Measurements from ENCODE around the gene SPAG16.
"Not testable (repeated sequence)": the region's sequence is repeated elsewhere in the genome, so short reads cannot be mapped to it uniquely, and the experiment has no call there.

SPAG16 gene

GRCh38 chr2:213691351-213691750, 407.1 kb downstream of the SPAG16 start:
- DNase-seq (ENCODE audit: low read depth in 2 of 2) = no peak

- DNase-seq (ENCODE audit: low read depth in 2 of 2) = no peak
Observed at GRCh38 chr2:213696442-213696841, 412.2 kb downstream of the SPAG16 start.

- DNase-seq (ENCODE audit: low read depth in 2 of 2) = not testable (repeated sequence)
Observed at GRCh38 chr2:213701365-213701764, 417.1 kb downstream of the SPAG16 start.

GRCh38 chr2:213703406-213704098, 419.3 kb downstream of the SPAG16 start:
- DNase-seq (ENCODE audit: low read depth in 2 of 2) = no peak

- no peak for DNase-seq (ENCODE audit: low read depth in 2 of 2)
Observed at GRCh38 chr2:213710164-213710563, 425.9 kb downstream of the SPAG16 start.

GRCh38 chr2:213718411-213718810, 434.1 kb downstream of the SPAG16 start:
- not testable (repeated sequence) for DNase-seq (ENCODE audit: low read depth in 2 of 2)

GRCh38 chr2:213722565-213722964, 438.3 kb downstream of the SPAG16 start:
- no peak for DNase-seq (ENCODE audit: low read depth in 2 of 2)

GRCh38 chr2:213723041-213723560, 438.8 kb downstream of the SPAG16 start:
- no peak for DNase-seq (ENCODE audit: low read depth in 2 of 2)

- no peak for DNase-seq (ENCODE audit: low read depth in 2 of 2)
Observed at GRCh38 chr2:213723707-213724106, 439.4 kb downstream of the SPAG16 start.

- no peak for DNase-seq (ENCODE audit: low read depth in 2 of 2)
Observed at GRCh38 chr2:213726101-213726500, 441.8 kb downstream of the SPAG16 start.

GRCh38 chr2:213733893-213734292, 449.6 kb downstream of the SPAG16 start:
- DNase-seq (ENCODE audit: low read depth in 2 of 2) = no peak

GRCh38 chr2:213740453-213740852, 456.2 kb downstream of the SPAG16 start:
- no peak for DNase-seq (ENCODE audit: low read depth in 2 of 2)

GRCh38 chr2:213751446-213751845, 467.2 kb downstream of the SPAG16 start:
- no peak for DNase-seq (ENCODE audit: low read depth in 2 of 2)

GRCh38 chr2:213752575-213752974, 468.3 kb downstream of the SPAG16 start:
- DNase-seq (ENCODE audit: low read depth in 2 of 2) = no peak

GRCh38 chr2:213757525-213757924, 473.3 kb downstream of the SPAG16 start:
- no peak for DNase-seq (ENCODE audit: low read depth in 2 of 2)

GRCh38 chr2:213763354-213763753, 479.1 kb downstream of the SPAG16 start:
- DNase-seq (ENCODE audit: low read depth in 2 of 2) = no peak

GRCh38 chr2:213763963-213764362, 479.7 kb downstream of the SPAG16 start:
- DNase-seq (ENCODE audit: low read depth in 2 of 2) = no peak

GRCh38 chr2:213764849-213765248, 480.6 kb downstream of the SPAG16 start:
- no peak for DNase-seq (ENCODE audit: low read depth in 2 of 2)

GRCh38 chr2:213766062-213766461, 481.8 kb downstream of the SPAG16 start:
- no peak for DNase-seq (ENCODE audit: low read depth in 2 of 2)

- DNase-seq (ENCODE audit: low read depth in 2 of 2) = no peak
Observed at GRCh38 chr2:213766465-213766901, 482.2 kb downstream of the SPAG16 start.

- DNase-seq (ENCODE audit: low read depth in 2 of 2) = no peak
Observed at GRCh38 chr2:213787869-213788268, 503.6 kb downstream of the SPAG16 start.

GRCh38 chr2:213789940-213790339, 505.7 kb downstream of the SPAG16 start:
- DNase-seq (ENCODE audit: low read depth in 2 of 2) = no peak

- DNase-seq (ENCODE audit: low read depth in 2 of 2) = no peak
Observed at GRCh38 chr2:213792045-213792444, 507.8 kb downstream of the SPAG16 start.
